PC-3 (cell line): Measurements from ENCODE around the gene TEC. TPM values are rescaled to one million over a fixed set of nuclear protein-coding genes. Genes with fewer than 3 reads are reported as not detected.

Source experiments
- ATAC-seq: fragments of 200-7000 bp; cut with Tn5 transposase; 2 replicates; pipeline ENCODE4 v1.9.1; 2020; ENCODE audit warnings: mild to moderate bottlenecking, moderate library complexity
- BruUV-seq: library from RNA; stranded (reverse); fragments of 400-500 nt; replicated peaks from 2 replicates; lab custom pipeline; 2021; lab: Mats Ljungman, UMichigan
- CTCF ChIA-PET: fragments of 300-600 bp; sonication (Branson Sonifier 250); formaldehyde crosslinking; loops from one replicate; lab custom pipeline; 2022; ENCODE audit warnings: antibody characterized with exemption; lab: Charles Lee
- POLR2A ChIA-PET: fragments of 300-600 bp; sonication (Branson Sonifier 250); formaldehyde crosslinking; loops from one replicate; lab custom pipeline; 2022; ENCODE audit warnings: antibody characterized with exemption; ENCODE audit not compliant: unreplicated experiment; lab: Charles Lee
- DNase-seq: peaks from one replicate; pipeline ENCODE4 v3.0.0-alpha.2; 2015
- H2AFZ ChIP-seq: fragments of 300-600 bp; sonication (generic); 2 replicates; pipeline ENCODE4 v1.6.0; 2016; ENCODE audit warnings: antibody characterized with exemption, low read length
- H3F3A ChIP-seq: fragments of 300-600 bp; sonication (generic); one replicate; pipeline ENCODE4 v1.6.0; 2017; ENCODE audit warnings: antibody characterized with exemption, low read length, control low read depth, mild to moderate bottlenecking; ENCODE audit not compliant: unreplicated experiment
- H3K27ac ChIP-seq: fragments of 300-600 bp; sonication (generic); 2 replicates; pipeline ENCODE4 v1.5.1; 2016; ENCODE audit warnings: mild to moderate bottlenecking, low read length
- H3K27me3 ChIP-seq: fragments of 300-600 bp; sonication (generic); 2 replicates; pipeline ENCODE4 v1.6.1; 2016; ENCODE audit warnings: low read length, mixed read lengths
- H3K36me3 ChIP-seq: fragments of 300-600 bp; sonication (generic); 2 replicates; pipeline ENCODE4 v1.6.1; 2016; ENCODE audit warnings: low read depth, mixed run types, low read length, mixed read lengths
- H3K4me1 ChIP-seq: fragments of 300-600 bp; sonication (generic); 2 replicates; pipeline ENCODE4 v1.5.1; 2016; ENCODE audit warnings: low read length; ENCODE audit not compliant: insufficient read depth
- H3K4me2 ChIP-seq: fragments of 300-600 bp; sonication (generic); 2 replicates; pipeline ENCODE4 v1.6.0; 2016; ENCODE audit warnings: low read length
- H3K4me3 ChIP-seq: fragments of 300-600 bp; sonication (generic); 2 replicates; pipeline ENCODE4 v1.5.1; 2016; ENCODE audit warnings: mild to moderate bottlenecking, low read length, mixed read lengths
- H3K79me2 ChIP-seq: fragments of 300-600 bp; sonication (generic); 2 replicates; pipeline ENCODE4 v1.6.1; 2017; ENCODE audit warnings: low read length, mixed read lengths
- H3K9ac ChIP-seq: fragments of 300-600 bp; sonication (generic); 2 replicates; pipeline ENCODE4 v1.6.0; 2016; ENCODE audit warnings: mild to moderate bottlenecking, low read length
- H3K9me2 ChIP-seq: fragments of 300-600 bp; sonication (generic); replicated peaks from 2 replicates; pipeline ENCODE4 v1.6.1; 2016; ENCODE audit warnings: mixed run types, low read length, mixed read lengths
- H3K9me3 ChIP-seq: fragments of 300-600 bp; sonication (generic); 2 replicates; pipeline ENCODE4 v1.6.1; 2016; ENCODE audit warnings: low read length, mixed read lengths
- H4K20me1 ChIP-seq: fragments of 300-600 bp; sonication (generic); 2 replicates; pipeline ENCODE4 v1.6.1; 2016; ENCODE audit warnings: low read length, mixed read lengths
- CTCF ChIP-seq: fragments of 300-600 bp; sonication (generic); conservative IDR thresholded peaks from 2 replicates; pipeline ENCODE4 v1.5.1; 2017; ENCODE audit warnings: antibody characterized with exemption, low read depth, mild to moderate bottlenecking, low read length
- EZH2 ChIP-seq: fragments of 300-600 bp; sonication (generic); IDR thresholded peaks from one replicate; pipeline ENCODE4 v1.6.1; 2017; ENCODE audit warnings: antibody characterized with exemption, mild to moderate bottlenecking, low read length; ENCODE audit not compliant: unreplicated experiment
- EZH2phosphoT487 ChIP-seq: fragments of 300-600 bp; sonication (generic); IDR thresholded peaks from 2 replicates; pipeline ENCODE4 v1.6.1; 2018; ENCODE audit warnings: mild to moderate bottlenecking, antibody characterized with exemption, low read length, borderline replicate concordance
- intact Hi-C: fragments of 100-400 bp; cut with micrococcal nuclease; formaldehyde crosslinking; loops from 2 replicates; pipeline ENCODE4 v1.9.0; 2023
- total RNA-seq: library from RNA; depleted of rRNA; stranded (reverse); fragments of >200 nt; gene quantifications from 2 replicates; pipeline ENCODE4 v1.2.3, GENCODE V29; 2014

Gene TEC
- total RNA-seq, 1 experiment from 2014 or later, result 10.4 TPM

DNA sequence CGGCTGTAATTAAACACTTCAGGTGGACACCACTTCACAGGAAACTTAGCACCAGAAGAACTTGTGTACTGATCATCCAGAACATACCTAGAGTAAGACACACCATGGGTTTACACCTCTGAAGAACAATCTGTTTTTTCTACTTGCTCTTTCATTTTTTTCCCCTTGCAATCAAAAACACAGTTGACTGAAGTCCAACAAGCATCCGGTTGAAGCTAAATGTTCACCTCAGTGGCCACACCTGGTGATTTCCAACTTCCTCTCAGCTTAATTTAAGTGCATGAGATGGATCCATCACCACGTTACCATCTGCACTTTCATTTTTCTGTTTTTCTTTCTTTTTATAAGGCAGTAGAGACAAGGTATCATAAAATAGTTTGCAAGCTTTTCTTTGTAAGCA, 130.7 kb downstream of the TEC start:
- no peaks in the 10 kb centered on the region for H3F3A ChIP-seq
- no peaks in the 10 kb centered on the region for H3K36me3 ChIP-seq
- no peaks in the 10 kb centered on the region for H3K4me1 ChIP-seq
- H3K4me3 ChIP-seq, result no peak overlapping the region
- no peak overlapping the region for H3K4me2 ChIP-seq
- DNase-seq (no peak), ATAC-seq (no peak)
- TF ChIP-seq EZH2phosphoT487 (no peak), EZH2 (no peak), CTCF (no peak)
- H3K9ac ChIP-seq, result no peak overlapping the region
- BruUV-seq, result no TSS peak
- no peaks in the 10 kb centered on the region for H4K20me1 ChIP-seq
- no peak overlapping the region for H2AFZ ChIP-seq
- no peak overlapping the region for H3K27ac ChIP-seq
- H3K27me3 ChIP-seq, result no peaks in the 10 kb centered on the region
- no peaks in the 10 kb centered on the region for H3K9me2 ChIP-seq
- intact Hi-C loops, result no loop called here
- no peaks in the 10 kb centered on the region for H3K9me3 ChIP-seq
- no peaks in the 10 kb centered on the region for H3K79me2 ChIP-seq
- CTCF ChIA-PET, result no interaction called here
- POLR2A ChIA-PET, result no interaction called here

DNA sequence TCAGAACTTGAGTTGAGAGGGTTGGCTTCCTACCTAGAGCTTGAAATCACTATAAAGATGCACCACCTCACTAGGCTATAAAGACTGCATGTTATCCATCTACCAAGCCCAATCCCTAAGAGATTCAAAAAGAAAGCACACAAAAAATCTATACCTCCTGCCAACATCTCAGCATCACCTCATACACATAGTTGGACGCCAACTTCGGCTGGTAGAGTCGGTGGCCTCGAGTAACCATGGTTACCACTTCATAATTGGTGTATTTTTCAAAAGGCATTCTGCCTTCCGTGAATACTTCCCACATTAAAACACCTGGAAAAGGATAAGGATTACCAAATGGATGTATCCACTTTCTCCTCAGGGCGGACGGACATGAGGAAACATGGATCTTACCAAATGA, 131.1 kb downstream of the TEC start:
- H3K9me2 ChIP-seq, result no peaks in the 10 kb centered on the region
- H3K36me3 ChIP-seq, result no peaks in the 10 kb centered on the region
- no peaks in the 10 kb centered on the region for H3K79me2 ChIP-seq
- TF ChIP-seq CTCF (no peak), EZH2 (no peak), EZH2phosphoT487 (no peak)
- CTCF ChIA-PET, result no interaction called here
- no peak overlapping the region for H3K9ac ChIP-seq
- no peak overlapping the region for H3K4me3 ChIP-seq
- no peaks in the 10 kb centered on the region for H3K4me1 ChIP-seq
- intact Hi-C loops, result no loop called here
- no TSS peak for BruUV-seq
- H4K20me1 ChIP-seq, result no peaks in the 10 kb centered on the region
- H3F3A ChIP-seq, result no peaks in the 10 kb centered on the region
- no peak overlapping the region for H2AFZ ChIP-seq
- H3K27me3 ChIP-seq, result no peaks in the 10 kb centered on the region
- H3K9me3 ChIP-seq, result no peaks in the 10 kb centered on the region
- ATAC-seq, result no peak
- H3K4me2 ChIP-seq, result no peak overlapping the region
- POLR2A ChIA-PET, result no interaction called here
- H3K27ac ChIP-seq, result no peak overlapping the region
- no peak for DNase-seq

GRCh38 chr4:48137846-48138245, 131.8 kb downstream of the TEC start:
- no peak overlapping the region for H3K4me2 ChIP-seq
- no peak overlapping the region for H3K9ac ChIP-seq
- ChIA-PET POLR2A (no interaction called here), CTCF (no interaction called here)
- no peak overlapping the region for H2AFZ ChIP-seq
- no peaks in the 10 kb centered on the region for H3K79me2 ChIP-seq
- H4K20me1 ChIP-seq, result no peaks in the 10 kb centered on the region
- no peak for ATAC-seq
- DNase-seq, result no peak
- H3K4me3 ChIP-seq, result no peak overlapping the region
- H3K36me3 ChIP-seq, result no peaks in the 10 kb centered on the region
- intact Hi-C loops, result no loop called here
- no peaks in the 10 kb centered on the region for H3F3A ChIP-seq
- H3K4me1 ChIP-seq, result no peaks in the 10 kb centered on the region
- no peak overlapping the region for H3K27ac ChIP-seq
- H3K27me3 ChIP-seq, result no peaks in the 10 kb centered on the region
- TF ChIP-seq CTCF (no peak), EZH2phosphoT487 (no peak), EZH2 (no peak)
- no peaks in the 10 kb centered on the region for H3K9me3 ChIP-seq
- BruUV-seq, result no TSS peak
- H3K9me2 ChIP-seq, result no peaks in the 10 kb centered on the region
